ENCODE measurements around the gene PCDHA1.
A peak's percentile ranks its signal among the peaks of the same experiment; 100 is the strongest.
"Not testable (repeated sequence)": the region's sequence is repeated elsewhere in the genome, so short reads cannot be mapped to it uniquely, and the experiment has no call there.

Gene PCDHA1

DNA sequence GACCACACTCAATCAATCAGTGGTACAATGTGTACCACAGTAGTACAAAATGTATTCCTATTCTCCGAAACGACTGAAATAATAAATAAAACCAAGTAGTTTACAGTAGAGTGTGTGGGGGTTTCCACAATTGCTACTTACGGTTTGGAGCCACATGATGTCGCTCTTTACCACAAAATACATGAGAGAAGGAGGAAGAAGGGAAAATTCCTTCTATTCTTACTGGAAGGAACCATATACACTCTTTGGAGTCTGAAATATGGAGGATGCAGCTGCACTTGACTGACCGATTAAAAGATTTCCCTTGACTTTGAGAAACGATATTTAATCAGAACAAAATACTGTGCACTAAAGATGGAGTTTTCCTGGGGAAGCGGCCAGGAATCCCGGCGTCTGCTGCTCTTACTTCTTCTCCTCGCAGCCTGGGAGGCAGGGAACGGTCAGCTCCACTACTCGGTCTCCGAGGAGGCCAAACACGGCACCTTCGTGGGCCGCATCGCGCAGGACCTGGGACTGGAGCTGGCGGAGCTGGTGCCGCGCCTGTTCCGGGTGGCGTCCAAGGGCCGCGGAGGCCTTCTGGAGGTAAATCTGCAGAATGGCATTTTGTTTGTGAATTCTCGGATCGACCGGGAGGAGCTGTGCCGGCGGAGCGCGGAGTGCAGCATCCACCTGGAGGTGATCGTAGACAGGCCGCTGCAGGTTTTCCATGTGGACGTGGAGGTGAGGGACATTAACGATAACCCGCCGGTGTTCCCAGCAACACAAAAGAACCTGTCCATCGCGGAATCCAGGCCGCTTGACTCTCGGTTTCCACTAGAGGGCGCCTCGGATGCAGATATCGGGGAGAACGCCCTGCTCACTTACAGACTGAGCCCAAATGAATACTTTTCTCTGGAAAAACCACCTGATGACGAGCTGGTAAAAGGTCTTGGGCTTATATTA lies 21.2 kb downstream of the PCDHA1 start, which contains the start of gene PCDHA4:
PCDHA4 (plus strand) TSS at position 235 of the 942 bp plus-strand sequence.
- H3K27me3 ChIP-seq (ENCODE audit: insufficient read depth, low read depth) = no peaks in the 10 kb centered on the region
- no peak within 1 kb of the TSS for H3K4me3 ChIP-seq (IDR thresholded peaks at IDR 0.05; ENCODE audit: insufficient read depth, low read depth, low read length)
- H2AFZ ChIP-seq (ENCODE audit: low read depth) = no peak within 1 kb of the TSS
- no peaks in the 10 kb centered on the region for H3K79me2 ChIP-seq (ENCODE audit: insufficient read depth, low read depth)
- no peaks in the 10 kb centered on the region for H4K20me1 ChIP-seq (ENCODE audit: insufficient read depth)
- no peak within 1 kb of the TSS for H3K4me2 ChIP-seq
- TF ChIP-seq CTCF (conservative IDR thresholded peaks at IDR 0.05; ENCODE audit: low read depth, low read length) = peak; percentile 39; the same call in 1 of the 2 replicates
- H3K4me1 ChIP-seq (ENCODE audit: low read depth, poor library complexity, severe bottlenecking) = no peaks in the 10 kb centered on the region
- H3K9ac ChIP-seq = no peak within 1 kb of the TSS
- H3K36me3 ChIP-seq (ENCODE audit: insufficient read depth) = no peaks in the 10 kb centered on the region
- no peak within 1 kb of the TSS for H3K27ac ChIP-seq

DNA sequence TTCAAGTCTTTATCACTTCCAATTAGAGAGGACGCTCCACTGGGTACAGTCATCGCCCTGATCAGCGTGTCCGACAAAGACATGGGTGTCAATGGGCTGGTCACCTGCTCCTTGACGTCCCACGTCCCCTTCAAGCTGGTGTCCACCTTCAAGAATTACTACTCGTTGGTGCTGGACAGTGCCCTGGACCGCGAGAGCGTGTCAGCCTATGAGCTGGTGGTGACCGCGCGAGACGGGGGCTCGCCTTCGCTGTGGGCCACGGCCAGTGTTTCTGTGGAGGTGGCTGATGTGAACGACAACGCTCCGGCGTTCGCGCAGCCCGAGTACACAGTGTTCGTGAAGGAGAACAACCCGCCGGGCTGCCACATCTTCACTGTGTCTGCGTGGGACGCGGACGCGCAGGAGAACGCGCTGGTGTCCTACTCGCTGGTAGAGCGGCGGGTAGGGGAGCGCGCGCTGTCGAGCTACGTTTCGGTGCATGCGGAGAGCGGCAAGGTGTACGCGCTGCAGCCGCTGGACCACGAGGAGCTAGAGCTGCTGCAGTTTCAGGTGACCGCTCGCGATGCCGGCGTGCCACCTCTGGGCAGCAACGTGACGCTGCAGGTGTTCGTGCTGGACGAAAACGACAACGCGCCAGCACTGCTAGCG lies 22.4 kb downstream of the PCDHA1 start:
- not testable (repeated sequence) for H3K27ac ChIP-seq; H3K4me1 ChIP-seq (ENCODE audit: low read depth, poor library complexity, severe bottlenecking); H3K4me2 ChIP-seq; H3K9ac ChIP-seq; H4K20me1 ChIP-seq (ENCODE audit: insufficient read depth); H3K4me3 ChIP-seq (IDR thresholded peaks at IDR 0.05; ENCODE audit: insufficient read depth, low read depth, low read length); H3K36me3 ChIP-seq (ENCODE audit: insufficient read depth); H2AFZ ChIP-seq (ENCODE audit: low read depth); H3K27me3 ChIP-seq (ENCODE audit: insufficient read depth, low read depth); H3K79me2 ChIP-seq (ENCODE audit: insufficient read depth, low read depth)

DNA sequence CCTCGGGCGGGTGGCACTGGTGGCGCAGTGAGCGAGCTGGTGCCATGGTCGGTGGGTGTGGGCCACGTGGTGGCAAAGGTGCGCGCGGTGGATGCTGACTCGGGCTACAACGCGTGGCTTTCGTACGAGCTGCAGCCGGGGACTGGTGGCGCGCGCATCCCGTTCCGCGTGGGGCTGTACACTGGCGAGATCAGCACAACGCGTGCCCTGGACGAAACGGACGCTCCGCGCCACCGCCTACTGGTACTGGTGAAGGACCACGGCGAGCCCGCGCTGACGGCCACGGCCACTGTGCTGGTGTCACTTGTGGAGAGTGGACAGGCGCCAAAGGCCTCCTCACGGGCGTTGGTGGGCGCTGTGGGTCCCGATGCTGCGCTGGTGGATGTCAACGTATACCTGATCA lies 22.9 kb downstream of the PCDHA1 start:
- no peak overlapping the region for H3K27ac ChIP-seq
- no peak overlapping the region for H2AFZ ChIP-seq (ENCODE audit: low read depth)
- no peak for TF ChIP-seq CTCF (conservative IDR thresholded peaks at IDR 0.05; ENCODE audit: low read depth, low read length)
- H3K4me2 ChIP-seq = no peak overlapping the region
- H3K4me3 ChIP-seq (IDR thresholded peaks at IDR 0.05; ENCODE audit: insufficient read depth, low read depth, low read length) = no peak overlapping the region
- no peak overlapping the region for H3K9ac ChIP-seq
- H3K36me3 ChIP-seq (ENCODE audit: insufficient read depth) = no peaks in the 10 kb centered on the region
- H3K27me3 ChIP-seq (ENCODE audit: insufficient read depth, low read depth) = no peaks in the 10 kb centered on the region
- no peaks in the 10 kb centered on the region for H3K79me2 ChIP-seq (ENCODE audit: insufficient read depth, low read depth)
- H4K20me1 ChIP-seq (ENCODE audit: insufficient read depth) = no peaks in the 10 kb centered on the region
- no peaks in the 10 kb centered on the region for H3K4me1 ChIP-seq (ENCODE audit: low read depth, poor library complexity, severe bottlenecking)

DNA sequence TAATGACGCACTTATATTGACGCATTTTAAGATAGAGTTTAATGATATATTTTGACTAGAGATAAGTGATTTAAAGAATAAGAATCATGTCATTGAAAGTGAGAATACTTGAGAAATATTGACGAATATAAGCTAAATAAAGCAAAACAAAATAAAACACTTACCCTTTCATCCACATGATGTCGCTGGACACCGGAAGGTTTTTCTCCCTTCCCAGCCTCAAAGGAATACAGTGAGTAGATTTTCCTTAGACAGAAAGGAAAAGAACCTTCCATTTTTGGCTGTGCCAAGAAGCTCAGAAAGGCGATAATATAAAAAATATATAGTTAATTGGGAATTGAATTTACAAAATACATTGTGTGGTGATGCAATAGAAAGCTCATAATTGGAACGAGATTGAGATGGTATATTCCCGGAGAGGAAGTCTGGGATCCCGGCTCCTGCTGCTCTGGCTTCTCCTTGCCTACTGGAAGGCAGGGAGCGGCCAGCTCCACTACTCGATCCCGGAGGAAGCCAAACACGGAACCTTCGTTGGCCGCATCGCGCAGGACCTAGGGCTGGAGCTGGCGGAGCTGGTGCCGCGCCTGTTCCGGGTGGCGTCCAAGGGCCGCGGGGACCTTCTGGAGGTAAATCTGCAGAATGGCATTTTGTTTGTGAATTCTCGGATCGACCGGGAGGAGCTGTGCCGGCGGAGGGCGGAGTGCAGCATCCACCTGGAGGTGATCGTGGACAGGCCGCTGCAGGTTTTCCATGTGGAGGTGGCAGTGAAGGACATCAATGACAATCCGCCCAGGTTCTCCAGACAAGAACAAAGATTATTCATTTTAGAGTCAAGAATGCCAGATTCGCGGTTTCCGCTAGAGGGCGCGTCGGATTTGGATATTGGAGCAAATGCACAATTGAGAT lies 35.7 kb downstream of the PCDHA1 start, which contains the start of gene PCDHA5:
PCDHA5 (plus strand) TSS at position 239 of the 906 bp plus-strand sequence.
- Histone ChIP-seq H3K4me2 (no peak within 1 kb of the TSS), H2AFZ (ENCODE audit: low read depth) (no peak within 1 kb of the TSS), H3K27me3 (ENCODE audit: insufficient read depth, low read depth) (no peaks in the 10 kb centered on the region), H4K20me1 (ENCODE audit: insufficient read depth) (no peaks in the 10 kb centered on the region), H3K36me3 (ENCODE audit: insufficient read depth) (no peaks in the 10 kb centered on the region), H3K79me2 (ENCODE audit: insufficient read depth, low read depth) (no peaks in the 10 kb centered on the region), H3K4me3 (IDR thresholded peaks at IDR 0.05; ENCODE audit: insufficient read depth, low read depth, low read length) (no peak within 1 kb of the TSS), H3K9ac (no peak within 1 kb of the TSS), H3K27ac (no peak within 1 kb of the TSS), H3K4me1 (ENCODE audit: low read depth, poor library complexity, severe bottlenecking) (no peaks in the 10 kb centered on the region)
- no peak; the same call in 1 of the 2 replicates for TF ChIP-seq CTCF (conservative IDR thresholded peaks at IDR 0.05; ENCODE audit: low read depth, low read length)

Data from KMS-11 (cell line).